ENCODE data around the gene SIX6. TPM values are rescaled to one million over a fixed set of nuclear protein-coding genes. Genes with fewer than 3 reads are reported as not detected.

SIX6 gene
- total RNA-seq, 3 donors from 2014 or later: not detected

GRCh38 chr14:60505448-60505847 lies 3.5 kb upstream of the SIX6 start:
- DNase-seq (ENCODE audit: low spot score in 2 of 2): no peak
- H3K4me3 ChIP-seq: no peak overlapping the region
- no peaks in the 10 kb centered on the region for H3K9me3 ChIP-seq
- intact Hi-C loops (cut with DNase I; ENCODE audit: low total_unique reads): loop anchor here (5.0 kb wide), 1 partner anchor 298 kb away; no protein-coding TSS in a partner anchor
- no peak overlapping the region for H3K27ac ChIP-seq
- peaks cover 3 to 74% of the 10 kb centered on the region in 2 donors for H3K27me3 ChIP-seq
- TF ChIP-seq POLR2A (IDR thresholded peaks at IDR 0.05) (no peak), POLR2AphosphoS5 (IDR thresholded peaks at IDR 0.05) (no peak), CTCF (IDR thresholded peaks at IDR 0.05) (no peak)
- H3K36me3 ChIP-seq: no peaks in the 10 kb centered on the region
- H3K4me1 ChIP-seq: no peaks in the 10 kb centered on the region

- DNase-seq (ENCODE audit: low spot score in 2 of 2): no peak
- H3K9me3 ChIP-seq: no peaks in the 10 kb centered on the region
- no peak overlapping the region for H3K4me3 ChIP-seq
- H3K27me3 ChIP-seq: peaks cover 3 to 77% of the 10 kb centered on the region in 2 donors
- intact Hi-C loops (cut with DNase I; ENCODE audit: low total_unique reads): loop anchor here (5.0 kb wide), 1 partner anchor 299 kb away; no protein-coding TSS in a partner anchor
- TF ChIP-seq POLR2AphosphoS5 (IDR thresholded peaks at IDR 0.05): no peak
- no peak for TF ChIP-seq CTCF (IDR thresholded peaks at IDR 0.05)
- TF ChIP-seq POLR2A (IDR thresholded peaks at IDR 0.05): no peak
- H3K4me1 ChIP-seq: no peaks in the 10 kb centered on the region
- H3K36me3 ChIP-seq: no peaks in the 10 kb centered on the region
- no peak overlapping the region for H3K27ac ChIP-seq
Observed at GRCh38 chr14:60506010-60506409, 2.9 kb upstream of the SIX6 start.

- intact Hi-C loops (cut with DNase I; ENCODE audit: low total_unique reads): loop anchor here (5.0 kb wide), 1 partner anchor 299 kb away; no protein-coding TSS in a partner anchor
- Histone ChIP-seq H3K27me3 (peaks cover 3 to 78% of the 10 kb centered on the region in 2 donors), H3K4me1 (no peaks in the 10 kb centered on the region), H3K36me3 (no peaks in the 10 kb centered on the region), H3K27ac (no peak overlapping the region), H3K4me3 (no peak overlapping the region), H3K9me3 (no peaks in the 10 kb centered on the region)
- DNase-seq (ENCODE audit: low spot score in 2 of 2): no peak
- TF ChIP-seq CTCF (IDR thresholded peaks at IDR 0.05) (no peak), POLR2A (IDR thresholded peaks at IDR 0.05) (no peak), POLR2AphosphoS5 (IDR thresholded peaks at IDR 0.05) (no peak)
Observed at GRCh38 chr14:60506462-60506984, 2.4 kb upstream of the SIX6 start.

- no peak for TF ChIP-seq POLR2A (IDR thresholded peaks at IDR 0.05)
- Histone ChIP-seq H3K4me3 (no peak overlapping the region), H3K27ac (no peak overlapping the region), H3K4me1 (no peaks in the 10 kb centered on the region), H3K36me3 (no peaks in the 10 kb centered on the region), H3K9me3 (no peaks in the 10 kb centered on the region), H3K27me3 (peaks cover 3 to 85% of the 10 kb centered on the region in 2 donors)
- DNase-seq (ENCODE audit: low spot score in 2 of 2): no peak
- intact Hi-C loops (cut with DNase I; ENCODE audit: low total_unique reads): loop anchor here (5.0 kb wide), 1 partner anchor 300 kb away; no protein-coding TSS in a partner anchor
Observed at GRCh38 chr14:60506985-60507829, 1.7 kb upstream of the SIX6 start.

GRCh38 chr14:60508363-60508706 lies 611 bp upstream of the SIX6 start:
- Histone ChIP-seq H3K27ac (no peak overlapping the region), H3K27me3 (peaks cover 6 to 96% of the 10 kb centered on the region in 2 donors), H3K36me3 (no peaks in the 10 kb centered on the region), H3K4me3 (peak overlapping the region in 1 of 3 donors; percentile 44), H3K4me1 (no peaks in the 10 kb centered on the region), H3K9me3 (no peaks in the 10 kb centered on the region)
- TF ChIP-seq POLR2A (IDR thresholded peaks at IDR 0.05) (no peak), POLR2AphosphoS5 (IDR thresholded peaks at IDR 0.05) (no peak), CTCF (IDR thresholded peaks at IDR 0.05) (no peak)
- no peak for DNase-seq (ENCODE audit: low spot score in 2 of 2)
- intact Hi-C loops (cut with DNase I; ENCODE audit: low total_unique reads): loop anchor here (5.0 kb wide), 1 partner anchor 301 kb away; no protein-coding TSS in a partner anchor

Measured in breast epithelium (tissue), 4 donors.